ENCODE results near the gene PKHD1. TPM values are rescaled to one million over a fixed set of nuclear protein-coding genes. Genes with fewer than 3 reads are reported as not detected.
"Not testable (repeated sequence)": the region's sequence is repeated elsewhere in the genome, so short reads cannot be mapped to it uniquely, and the experiment has no call there.

PKHD1 gene
- total and polyA plus RNA-seq, 2 donors (not counting 1 experiment from before 2014, with no cell fraction given): not detected

- Histone ChIP-seq H3K4me2 (replicated peaks; ENCODE audit: low read depth, low read length, poor library complexity, severe bottlenecking) (no peak overlapping the region), H4K20me1 (ENCODE audit: control insufficient read depth, insufficient read depth, low read length, poor library complexity, severe bottlenecking) (no peaks in the 10 kb centered on the region), H3K79me2 (ENCODE audit: control insufficient read depth, insufficient read depth, low read length) (no peaks in the 10 kb centered on the region), H2AFZ (ENCODE audit: insufficient read depth, low read depth, low read length, poor library complexity, severe bottlenecking) (no peak overlapping the region), H3K27me3 (replicated peaks in 1 of 4; ENCODE audit: control extremely low read depth in 1 of 4, control insufficient read depth in 3 of 4, insufficient read depth in 4 of 4, low read length in 3 of 4) (peaks cover 0 to 3% (median 0%) of the 10 kb centered on the region in 4 experiments), H3K36me3 (replicated peaks in 1 of 2; ENCODE audit: control extremely low read depth in 1 of 2, control insufficient read depth in 1 of 2, extremely low read depth in 1 of 2, insufficient read depth in 2 of 2, low read length in 1 of 2) (no peaks in the 10 kb centered on the region), H3K9me3 (ENCODE audit: control extremely low read depth in 1 of 3, control insufficient read depth in 2 of 3, insufficient read depth in 1 of 3, low read length in 2 of 3) (no peaks in the 10 kb centered on the region), H3K9ac (ENCODE audit: low read length) (no peak overlapping the region), H3K27ac (ENCODE audit: low read length in 2 of 2) (no peak overlapping the region), H3K4me1 (ENCODE audit: control insufficient read depth in 2 of 2, insufficient read depth in 2 of 2, low read length in 2 of 2) (no peaks in the 10 kb centered on the region), H3K4me3 (ENCODE audit: control extremely low read depth in 1 of 5, extremely low read depth in 1 of 5, insufficient read depth in 1 of 5, low read depth in 2 of 5, low read length in 4 of 5) (no peak overlapping the region)
- Mint-ChIP-seq H3K27ac (no peak overlapping the region), H3K4me1 (no peaks in the 10 kb centered on the region), H3K4me3 (no peak overlapping the region), H3K27me3 (no peaks in the 10 kb centered on the region), H3K9me3 (ENCODE audit: insufficient read depth) (no peaks in the 10 kb centered on the region)
- ATAC-seq (ENCODE audit: low read depth) (no peak), DNase-seq (no peak)
- intact Hi-C loops (cut with micrococcal nuclease): no loop called here
- 82% methylated on average over 3 of the region's 5 CpGs for WGBS (ENCODE audit: insufficient coverage)
- TF ChIP-seq CTCF (IDR thresholded peaks at IDR 0.05) (no peak), EZH2 (IDR thresholded peaks at IDR 0.05; ENCODE audit: borderline replicate concordance, insufficient read depth, low read depth, low read length, poor library complexity, severe bottlenecking) (no peak)
- ChIA-PET CTCF (no interaction called here), POLR2A (no interaction called here)
These were observed 137.9 kb downstream of the PKHD1 start for GRCh38 chr6:51949526-51949925.

DNA sequence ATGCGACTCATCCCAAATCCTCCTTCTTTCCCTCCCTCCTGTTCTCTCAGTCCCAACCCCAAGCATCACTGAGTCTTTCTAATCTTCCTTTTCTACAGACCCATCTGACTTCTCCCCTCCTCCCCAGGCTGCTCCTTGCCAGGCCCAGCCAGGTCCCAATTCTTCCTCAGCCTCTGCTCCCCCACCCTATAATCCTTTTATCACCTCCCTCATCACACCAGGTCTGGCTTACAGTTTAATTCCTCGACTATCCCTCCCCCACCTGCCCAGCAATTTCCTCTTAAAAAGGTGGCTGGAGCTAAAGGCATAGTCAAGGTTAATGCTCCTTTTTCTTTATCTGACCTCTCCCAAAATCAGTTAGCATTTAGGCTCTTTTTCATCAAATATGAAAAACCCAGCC lies 147.7 kb downstream of the PKHD1 start:
- not testable (repeated sequence) for ATAC-seq (ENCODE audit: low read depth); H3K4me3 Mint-ChIP-seq

More for the DNA sequence above, 147.7 kb downstream of the PKHD1 start:
- H3K4me2 ChIP-seq (replicated peaks; ENCODE audit: low read depth, low read length, poor library complexity, severe bottlenecking); H2AFZ ChIP-seq (ENCODE audit: insufficient read depth, low read depth, low read length, poor library complexity, severe bottlenecking); H3K27ac ChIP-seq (ENCODE audit: low read length in 2 of 2); intact Hi-C loops (cut with micrococcal nuclease); H3K27me3 ChIP-seq (replicated peaks in 1 of 4; ENCODE audit: control extremely low read depth in 1 of 4, control insufficient read depth in 3 of 4, insufficient read depth in 4 of 4, low read length in 3 of 4); H3K27me3 Mint-ChIP-seq; H4K20me1 ChIP-seq (ENCODE audit: control insufficient read depth, insufficient read depth, low read length, poor library complexity, severe bottlenecking); H3K36me3 ChIP-seq (replicated peaks in 1 of 2; ENCODE audit: control extremely low read depth in 1 of 2, control insufficient read depth in 1 of 2, extremely low read depth in 1 of 2, insufficient read depth in 2 of 2, low read length in 1 of 2); H3K4me1 ChIP-seq (ENCODE audit: control insufficient read depth in 2 of 2, insufficient read depth in 2 of 2, low read length in 2 of 2); DNase-seq; CTCF ChIA-PET; H3K27ac Mint-ChIP-seq; POLR2A ChIA-PET; H3K79me2 ChIP-seq (ENCODE audit: control insufficient read depth, insufficient read depth, low read length); H3K9ac ChIP-seq (ENCODE audit: low read length); H3K9me3 ChIP-seq (ENCODE audit: control extremely low read depth in 1 of 3, control insufficient read depth in 2 of 3, insufficient read depth in 1 of 3, low read length in 2 of 3); H3K4me3 ChIP-seq (ENCODE audit: control extremely low read depth in 1 of 5, extremely low read depth in 1 of 5, insufficient read depth in 1 of 5, low read depth in 2 of 5, low read length in 4 of 5); H3K9me3 Mint-ChIP-seq (ENCODE audit: insufficient read depth); H3K4me1 Mint-ChIP-seq: not testable (repeated sequence)
- 80% methylated on average over 1 of the region's 2 CpGs for WGBS (ENCODE audit: insufficient coverage)

Data from B cell (primary cell).